Measurements from ENCODE around the gene TMEM266.

The TMEM266 gene

DNA sequence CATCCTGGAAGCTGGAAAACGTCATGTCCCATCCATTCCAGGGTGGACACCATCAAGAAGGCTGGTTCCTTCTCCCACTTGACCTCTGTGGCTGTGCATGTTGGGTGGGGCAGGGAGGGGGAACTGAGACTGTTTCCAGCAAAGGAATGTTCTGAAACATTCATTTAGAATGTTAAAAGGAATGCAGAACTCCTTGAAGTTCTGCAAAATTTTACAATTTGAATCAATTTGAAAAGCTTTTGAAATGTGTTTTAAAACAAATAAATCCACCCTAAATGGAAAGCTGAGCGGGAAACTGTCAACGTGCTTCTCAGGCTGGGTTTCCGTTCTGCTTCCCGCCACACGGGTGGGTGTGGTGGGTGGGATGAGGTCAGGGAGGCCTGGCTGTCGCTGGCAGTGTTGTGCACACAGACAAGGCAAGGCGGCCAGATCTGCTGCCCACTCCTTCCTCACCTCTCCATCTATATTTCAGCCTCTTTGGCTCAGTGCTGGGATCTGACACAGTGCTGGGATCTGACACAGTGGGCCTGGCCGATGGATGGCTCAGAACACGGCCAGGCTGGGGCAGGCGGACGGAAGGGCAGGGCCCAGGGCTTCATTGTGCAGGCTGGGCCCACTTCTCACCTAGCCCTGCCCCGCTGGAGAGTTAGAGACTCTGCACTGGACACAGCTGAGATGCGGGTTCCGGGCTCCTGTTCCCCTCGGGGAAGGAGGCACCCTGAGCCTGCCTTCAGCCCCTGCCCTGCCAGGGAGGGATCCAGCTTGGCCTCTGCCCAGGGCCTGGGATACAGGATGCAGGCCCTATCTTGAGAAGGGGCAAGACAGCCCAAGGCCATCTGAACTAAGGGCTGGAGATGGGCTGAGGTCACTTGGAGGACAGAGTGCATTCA is 110.4 kb downstream of the TMEM266 start:
- no peaks in the 10 kb centered on the region for H3K36me3 Mint-ChIP-seq (ENCODE audit: low read depth)
- no peak overlapping the region for H3K4me3 Mint-ChIP-seq
- DNase-seq, result no peak
- H3K27me3 Mint-ChIP-seq, result peaks cover 6% of the 10 kb centered on the region
- no peaks in the 10 kb centered on the region for H3K4me1 Mint-ChIP-seq (ENCODE audit: low read depth)
- H3K27ac Mint-ChIP-seq, result no peak overlapping the region
- H3K9me3 Mint-ChIP-seq, result no peaks in the 10 kb centered on the region

DNA sequence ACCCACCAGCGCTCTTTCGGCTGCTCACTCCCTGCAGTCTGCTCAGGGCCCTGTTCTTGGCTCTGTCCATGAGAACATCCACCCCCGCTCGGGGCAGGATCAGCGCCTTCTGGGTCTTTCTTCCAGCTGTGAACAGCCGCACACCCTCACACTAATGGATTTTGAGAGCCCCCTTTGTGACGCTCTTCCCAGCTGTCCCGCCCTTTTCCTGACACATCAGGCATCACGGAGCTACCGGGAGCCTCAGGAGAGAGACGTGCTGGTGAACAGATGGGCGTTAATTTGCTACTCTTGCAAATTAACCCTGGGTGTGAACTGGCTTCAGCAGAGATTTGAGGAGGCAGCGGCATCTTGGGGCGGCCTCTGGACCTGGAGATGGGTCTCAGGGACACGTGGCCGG is 113.0 kb downstream of the TMEM266 start:
- no peaks in the 10 kb centered on the region for H3K9me3 Mint-ChIP-seq
- H3K4me1 Mint-ChIP-seq (ENCODE audit: low read depth), result no peaks in the 10 kb centered on the region
- H3K36me3 Mint-ChIP-seq (ENCODE audit: low read depth), result no peaks in the 10 kb centered on the region
- no peak overlapping the region for H3K4me3 Mint-ChIP-seq
- H3K27ac Mint-ChIP-seq, result no peak overlapping the region
- H3K27me3 Mint-ChIP-seq, result peaks cover 17% of the 10 kb centered on the region
- DNase-seq, result no peak

DNA sequence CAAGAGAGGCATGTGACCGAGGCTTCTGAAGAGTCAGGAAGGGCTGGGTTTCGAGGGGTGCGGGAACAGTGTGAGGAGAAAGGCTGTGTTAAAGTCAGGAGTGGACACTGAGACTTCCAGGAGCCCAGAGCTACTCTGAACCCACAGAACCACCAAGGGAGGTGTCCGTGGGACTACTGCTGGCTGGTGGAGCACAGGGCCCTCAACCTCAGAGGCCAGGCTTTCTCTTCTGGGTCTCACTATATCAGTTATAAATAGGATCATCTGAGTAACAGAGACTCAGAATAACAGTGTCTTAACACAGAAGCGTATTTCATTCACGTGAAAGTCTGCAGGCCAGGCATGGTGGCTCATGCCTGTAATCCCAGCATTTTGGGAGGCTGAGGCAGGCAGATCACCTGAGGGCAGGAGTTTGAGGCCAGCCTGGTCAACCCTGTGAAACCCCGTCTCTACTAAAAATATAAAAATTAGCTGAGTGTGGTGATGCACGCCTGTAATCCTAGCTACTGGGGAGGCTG is 113.6 kb downstream of the TMEM266 start:
- Mint-ChIP-seq H3K27ac (no peak overlapping the region), H3K9me3 (no peaks in the 10 kb centered on the region), H3K4me3 (no peak overlapping the region), H3K27me3 (peaks cover 23% of the 10 kb centered on the region), H3K36me3 (ENCODE audit: low read depth) (no peaks in the 10 kb centered on the region), H3K4me1 (ENCODE audit: low read depth) (no peaks in the 10 kb centered on the region)
- no peak for DNase-seq

DNA sequence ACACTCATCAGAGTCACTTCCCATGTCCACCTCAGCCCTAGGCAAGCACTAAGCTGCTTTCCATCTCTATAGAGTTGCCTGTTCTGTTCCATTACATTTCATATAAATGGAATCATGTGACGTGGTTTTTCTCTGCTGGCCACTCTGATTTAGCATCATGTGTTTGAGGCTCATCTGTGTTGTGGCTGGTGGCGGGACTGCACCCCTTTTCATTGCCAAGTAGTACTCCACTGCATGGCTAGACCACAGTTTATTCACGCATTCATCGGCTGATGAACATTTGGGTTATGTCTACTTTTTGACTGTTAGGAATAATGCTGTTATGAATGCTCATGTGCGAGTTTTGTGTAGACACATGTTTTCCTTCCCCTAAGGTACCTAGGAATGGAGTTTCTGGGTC is 114.9 kb downstream of the TMEM266 start:
- Mint-ChIP-seq H3K4me3 (no peak overlapping the region), H3K36me3 (ENCODE audit: low read depth) (no peaks in the 10 kb centered on the region), H3K9me3 (no peaks in the 10 kb centered on the region), H3K27ac (no peak overlapping the region), H3K27me3 (peaks cover 35% of the 10 kb centered on the region), H3K4me1 (ENCODE audit: low read depth) (no peaks in the 10 kb centered on the region)
- DNase-seq, result no peak

DNA sequence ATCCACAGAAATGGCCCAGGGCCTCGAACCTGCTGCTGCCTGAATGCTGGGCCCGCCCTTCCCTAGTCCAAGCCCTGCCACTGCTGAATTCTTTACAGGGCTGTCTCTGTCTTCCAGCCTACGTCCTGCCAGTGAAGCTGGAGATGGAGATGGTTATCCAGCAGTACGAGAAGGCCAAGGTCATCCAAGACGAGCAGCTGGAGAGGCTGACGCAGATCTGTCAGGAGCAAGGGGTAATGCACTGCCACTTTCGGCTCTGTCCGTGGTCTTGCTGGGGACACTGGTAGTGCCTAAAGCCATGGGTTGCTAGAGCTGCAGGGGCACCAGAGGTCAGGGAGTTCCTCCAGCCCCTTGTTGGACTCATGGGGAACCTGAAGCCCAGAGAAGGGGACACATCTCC is 115.7 kb downstream of the TMEM266 start:
- no peaks in the 10 kb centered on the region for H3K4me1 Mint-ChIP-seq (ENCODE audit: low read depth)
- no peak for DNase-seq
- no peaks in the 10 kb centered on the region for H3K9me3 Mint-ChIP-seq
- H3K36me3 Mint-ChIP-seq (ENCODE audit: low read depth), result no peaks in the 10 kb centered on the region
- H3K27me3 Mint-ChIP-seq, result peaks cover 40% of the 10 kb centered on the region
- H3K4me3 Mint-ChIP-seq, result no peak overlapping the region
- no peak overlapping the region for H3K27ac Mint-ChIP-seq

DNA sequence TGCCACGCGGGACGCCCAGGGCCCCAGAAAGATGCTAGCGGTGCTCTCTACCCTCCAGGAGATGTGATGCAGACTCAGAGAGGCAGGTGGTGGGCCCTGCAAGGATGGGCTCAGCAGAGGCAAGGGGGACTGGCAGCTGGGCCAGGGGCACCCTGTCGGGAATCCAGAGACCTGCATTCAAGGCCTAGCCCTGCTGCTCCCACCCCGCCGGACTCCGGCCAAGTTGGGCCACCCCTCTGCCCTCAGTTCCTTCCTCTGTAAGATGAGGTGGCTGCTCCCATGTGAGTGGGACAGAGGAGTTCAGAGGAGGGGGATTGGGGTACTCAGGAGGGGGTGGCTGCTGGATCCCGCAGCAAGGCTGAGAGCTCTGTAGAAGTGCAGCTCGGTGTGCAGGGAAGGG is 116.3 kb downstream of the TMEM266 start:
- no peaks in the 10 kb centered on the region for H3K36me3 Mint-ChIP-seq (ENCODE audit: low read depth)
- H3K9me3 Mint-ChIP-seq, result no peaks in the 10 kb centered on the region
- no peak overlapping the region for H3K27ac Mint-ChIP-seq
- H3K4me1 Mint-ChIP-seq (ENCODE audit: low read depth), result peaks cover 2% of the 10 kb centered on the region
- no peak for DNase-seq
- H3K4me3 Mint-ChIP-seq, result no peak overlapping the region
- peaks cover 40% of the 10 kb centered on the region for H3K27me3 Mint-ChIP-seq

DNA sequence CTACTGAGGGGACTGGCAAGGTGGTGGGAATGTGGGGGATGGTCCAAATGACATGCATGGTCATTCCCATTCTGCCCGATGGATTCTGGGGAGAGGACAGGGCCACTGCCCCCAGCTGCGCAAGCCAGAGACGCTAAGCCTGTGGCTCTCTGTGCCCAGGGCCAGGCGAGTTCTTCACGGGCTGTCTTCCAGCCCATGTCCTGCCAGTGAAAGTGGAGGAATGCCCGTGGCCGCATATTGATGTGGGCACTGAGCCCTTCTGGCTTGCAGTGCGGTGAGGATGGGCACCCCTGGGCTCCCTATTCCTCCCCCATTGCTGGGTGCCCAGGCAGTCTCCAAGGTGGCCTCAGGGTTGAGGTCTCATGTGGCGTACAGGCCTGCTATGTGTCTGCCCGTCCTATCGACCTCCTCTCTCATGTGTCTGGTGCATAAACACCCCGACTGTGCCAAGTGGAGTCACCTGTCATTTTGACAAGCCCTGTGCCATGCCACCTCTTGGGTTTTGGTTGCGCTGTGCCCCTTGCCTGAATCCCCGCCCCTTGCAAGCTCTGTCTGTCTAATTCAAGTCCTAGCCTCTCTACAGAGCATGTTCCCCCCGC is 116.8 kb downstream of the TMEM266 start:
- peaks cover 45% of the 10 kb centered on the region for H3K27me3 Mint-ChIP-seq
- peaks cover 7% of the 10 kb centered on the region for H3K4me1 Mint-ChIP-seq (ENCODE audit: low read depth)
- no peak overlapping the region for H3K27ac Mint-ChIP-seq
- no peaks in the 10 kb centered on the region for H3K36me3 Mint-ChIP-seq (ENCODE audit: low read depth)
- no peaks in the 10 kb centered on the region for H3K9me3 Mint-ChIP-seq
- DNase-seq, result no peak
- H3K4me3 Mint-ChIP-seq, result no peak overlapping the region

DNA sequence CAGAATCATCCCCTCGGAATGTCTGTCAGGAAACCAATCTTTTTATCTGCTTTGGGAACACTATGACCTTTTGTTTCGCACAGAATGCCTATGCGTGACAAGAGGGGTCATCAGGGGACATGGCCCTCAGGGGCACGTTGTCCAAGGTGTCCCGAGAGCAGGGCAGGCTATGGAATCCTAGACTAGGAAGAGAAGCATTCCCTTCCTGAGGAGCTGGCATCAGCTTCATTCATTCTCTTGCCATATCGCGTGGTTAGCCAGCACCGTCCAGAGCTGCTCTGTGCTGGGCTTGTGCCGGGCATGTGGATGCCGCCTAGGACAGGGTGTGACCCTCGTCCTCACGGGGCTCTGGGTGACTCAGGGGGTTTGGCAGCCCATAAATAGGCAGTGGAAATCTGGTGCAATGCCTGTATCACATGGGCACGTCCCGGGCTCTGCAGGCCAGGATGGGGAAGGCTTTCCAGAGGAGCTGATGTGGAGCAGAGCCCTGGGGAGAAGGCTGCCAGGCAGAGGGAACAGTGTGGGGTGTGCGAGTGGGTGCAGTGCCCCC is 117.8 kb downstream of the TMEM266 start:
- Mint-ChIP-seq H3K9me3 (no peaks in the 10 kb centered on the region), H3K4me3 (no peak overlapping the region), H3K4me1 (ENCODE audit: low read depth) (peaks cover 16% of the 10 kb centered on the region), H3K36me3 (ENCODE audit: low read depth) (no peaks in the 10 kb centered on the region), H3K27ac (no peak overlapping the region), H3K27me3 (peaks cover 45% of the 10 kb centered on the region)
- DNase-seq, result no peak

DNA sequence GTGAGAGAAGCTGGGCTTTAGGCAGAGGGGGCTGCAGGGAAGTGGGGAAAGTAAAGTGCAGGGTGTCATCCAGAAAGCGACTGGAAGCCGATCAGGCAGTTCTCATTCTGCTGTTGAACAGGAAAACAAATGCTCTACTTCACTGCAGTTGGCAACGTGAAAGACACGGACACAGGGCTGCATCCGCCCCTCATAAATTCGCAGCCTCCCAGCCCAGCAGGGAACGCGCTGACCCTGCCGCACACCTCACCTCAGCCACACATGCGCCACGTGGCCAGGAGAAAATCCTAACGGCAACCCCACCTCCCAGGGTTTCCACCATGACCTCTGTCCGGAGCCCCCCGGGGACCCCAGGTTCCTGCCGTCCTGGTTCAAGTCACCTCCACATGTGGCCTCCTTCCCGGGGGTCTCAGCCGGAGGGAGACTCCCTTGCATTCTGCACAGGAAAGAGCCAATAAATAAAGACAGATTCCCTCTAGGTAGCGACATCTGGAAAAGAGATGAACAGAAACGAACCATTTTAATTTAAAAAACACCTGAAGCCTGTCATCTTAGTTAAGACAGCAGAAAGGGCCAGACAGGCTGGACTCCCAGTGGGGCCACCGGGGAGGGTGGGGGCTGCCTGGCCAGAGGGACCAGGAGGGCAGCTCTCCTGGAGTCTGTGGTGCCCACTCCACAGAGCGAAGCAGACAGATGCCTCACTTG is 118.7 kb downstream of the TMEM266 start:
- H3K27ac Mint-ChIP-seq, result no peak overlapping the region
- H3K9me3 Mint-ChIP-seq, result no peaks in the 10 kb centered on the region
- no peak for DNase-seq
- H3K4me3 Mint-ChIP-seq, result no peak overlapping the region
- H3K4me1 Mint-ChIP-seq (ENCODE audit: low read depth), result peaks cover 18% of the 10 kb centered on the region
- no peaks in the 10 kb centered on the region for H3K36me3 Mint-ChIP-seq (ENCODE audit: low read depth)
- H3K27me3 Mint-ChIP-seq, result peaks cover 39% of the 10 kb centered on the region

DNA sequence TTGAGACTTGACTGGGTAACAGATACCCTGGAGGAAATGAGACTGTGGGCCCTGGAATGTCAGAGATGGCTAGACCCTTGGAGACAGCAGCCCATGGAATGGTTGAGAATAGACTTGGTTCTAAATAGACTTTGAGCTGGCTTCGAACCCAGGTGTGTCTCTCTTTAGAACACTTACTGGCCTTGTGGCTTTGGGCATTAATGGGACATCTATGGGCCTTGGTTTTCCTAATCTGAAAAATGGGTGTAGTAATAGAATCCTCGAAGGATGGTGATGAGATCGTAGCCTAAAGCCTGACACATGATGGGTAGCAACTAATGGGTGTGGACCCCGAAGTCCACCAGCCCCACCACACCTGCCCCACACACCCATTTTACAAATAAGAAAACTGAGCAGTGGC is 119.2 kb downstream of the TMEM266 start:
- Mint-ChIP-seq H3K27me3 (peaks cover 39% of the 10 kb centered on the region), H3K36me3 (ENCODE audit: low read depth) (no peaks in the 10 kb centered on the region), H3K4me3 (no peak overlapping the region), H3K4me1 (ENCODE audit: low read depth) (peaks cover 18% of the 10 kb centered on the region), H3K27ac (no peak overlapping the region), H3K9me3 (no peaks in the 10 kb centered on the region)
- DNase-seq, result no peak

DNA sequence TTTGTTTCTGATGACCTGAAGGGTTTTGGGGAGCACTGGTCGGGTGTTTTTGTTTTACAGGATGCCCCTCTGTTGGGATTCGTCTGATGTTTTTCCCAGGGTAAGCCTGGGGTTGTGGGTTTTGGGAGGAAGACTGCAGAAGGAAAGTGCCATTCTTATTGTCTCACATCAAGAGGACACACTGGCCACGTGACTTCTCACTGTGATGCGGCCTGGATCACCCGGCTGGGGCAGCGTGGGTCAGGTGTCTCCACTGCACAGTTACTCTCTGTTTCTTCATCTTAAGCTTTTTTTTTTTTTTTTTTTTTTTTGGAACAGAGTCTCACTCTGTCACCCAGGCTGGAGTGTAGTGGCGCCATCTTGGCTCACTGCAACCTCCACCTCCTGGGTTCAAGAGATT is 120.5 kb downstream of the TMEM266 start:
- Mint-ChIP-seq H3K9me3 (no peaks in the 10 kb centered on the region), H3K36me3 (ENCODE audit: low read depth) (no peaks in the 10 kb centered on the region), H3K4me1 (ENCODE audit: low read depth) (peaks cover 18% of the 10 kb centered on the region), H3K4me3 (peak overlapping the region; percentile 52), H3K27me3 (peaks cover 47% of the 10 kb centered on the region), H3K27ac (no peak overlapping the region)
- no peak for DNase-seq

DNA sequence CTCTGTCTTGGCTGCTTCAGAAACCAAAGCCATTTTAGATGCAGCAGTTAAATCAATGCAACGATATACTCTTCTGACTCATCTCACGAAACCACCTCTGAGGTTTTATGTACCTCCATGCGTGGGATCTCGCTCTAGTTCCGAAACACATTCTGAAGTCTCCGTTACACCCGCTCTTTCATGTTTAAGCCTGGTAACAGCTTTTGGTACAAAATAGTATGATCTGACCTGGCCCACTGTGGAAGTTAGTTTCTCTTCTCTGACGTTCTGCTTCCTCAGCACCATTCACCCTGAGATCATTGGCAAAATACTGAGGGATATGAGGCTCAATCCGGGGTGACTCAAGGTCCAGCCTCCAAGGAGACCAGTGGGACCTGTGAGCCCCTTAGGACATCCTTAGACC is 121.9 kb downstream of the TMEM266 start:
- peak; percentile 38 for DNase-seq
- Mint-ChIP-seq H3K27me3 (peaks cover 55% of the 10 kb centered on the region), H3K4me3 (peak overlapping the region; percentile 55), H3K9me3 (no peaks in the 10 kb centered on the region), H3K36me3 (ENCODE audit: low read depth) (no peaks in the 10 kb centered on the region), H3K4me1 (ENCODE audit: low read depth) (peaks cover 18% of the 10 kb centered on the region), H3K27ac (peak overlapping the region; percentile 85)

DNA sequence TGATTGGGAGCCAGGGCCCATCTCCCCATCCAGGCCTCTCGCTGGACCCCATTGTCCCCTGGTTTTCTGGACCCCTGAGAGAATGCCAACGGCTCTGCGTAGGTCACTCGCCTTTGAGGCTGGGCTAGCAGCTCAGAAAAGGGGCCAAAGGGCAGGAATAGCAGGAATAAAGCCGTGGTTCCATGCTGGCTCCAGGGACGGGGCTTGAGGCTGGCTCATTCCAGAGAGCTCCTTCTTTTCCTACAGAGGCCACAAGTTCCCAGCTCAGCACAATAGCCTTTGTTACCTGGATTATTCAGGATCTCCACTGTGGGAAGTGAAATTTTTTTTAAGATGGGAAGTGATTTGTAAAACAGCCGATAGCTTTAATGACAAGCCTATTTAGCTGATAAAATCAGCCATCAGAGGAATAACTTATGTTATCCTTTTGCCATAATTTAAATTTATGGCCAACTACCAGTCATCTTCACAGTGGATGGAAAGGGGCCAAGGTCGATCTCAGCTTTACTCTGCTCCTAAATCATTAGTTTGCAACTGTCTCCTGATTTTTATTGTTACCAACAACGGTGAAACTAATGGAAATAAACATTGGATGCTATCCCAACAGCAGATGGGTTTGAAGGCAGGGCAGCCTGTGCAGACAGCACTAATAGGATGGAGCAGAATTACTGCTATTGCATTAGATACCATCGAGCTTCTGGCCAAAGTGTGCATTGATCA is 124.3 kb downstream of the TMEM266 start:
- no peak overlapping the region for H3K27ac Mint-ChIP-seq
- no peaks in the 10 kb centered on the region for H3K9me3 Mint-ChIP-seq
- H3K4me3 Mint-ChIP-seq, result no peak overlapping the region
- no peak for DNase-seq
- H3K4me1 Mint-ChIP-seq (ENCODE audit: low read depth), result peaks cover 18% of the 10 kb centered on the region
- H3K36me3 Mint-ChIP-seq (ENCODE audit: low read depth), result no peaks in the 10 kb centered on the region
- H3K27me3 Mint-ChIP-seq, result peaks cover 51% of the 10 kb centered on the region

DNA sequence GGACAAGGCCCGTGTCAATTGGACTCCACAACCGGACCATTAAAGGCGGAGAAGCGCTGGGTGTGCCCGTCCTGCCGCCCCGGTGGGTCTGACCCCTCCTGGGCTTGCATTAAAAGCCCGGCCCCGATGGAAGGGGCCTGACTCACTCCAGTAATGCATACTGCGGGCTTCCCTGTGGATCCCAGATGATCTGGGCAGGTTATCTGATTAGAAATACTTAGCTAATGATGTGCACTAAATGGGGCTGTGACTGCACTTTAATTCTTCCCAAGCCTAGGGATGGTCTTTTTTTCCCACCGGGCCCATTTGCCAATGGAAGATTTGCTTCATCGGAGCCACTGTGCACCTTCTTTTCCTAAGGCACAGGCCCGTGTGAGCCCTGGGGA is 124.9 kb downstream of the TMEM266 start:
- Mint-ChIP-seq H3K4me1 (ENCODE audit: low read depth) (peaks cover 18% of the 10 kb centered on the region), H3K36me3 (ENCODE audit: low read depth) (no peaks in the 10 kb centered on the region), H3K4me3 (no peak overlapping the region), H3K9me3 (no peaks in the 10 kb centered on the region), H3K27me3 (peaks cover 51% of the 10 kb centered on the region), H3K27ac (no peak overlapping the region)
- no peak for DNase-seq

Data from activated T-cell treated with anti-CD3 and anti-CD28 coated beads, Interleukin-2, amount 50 U/mL, for 24 hours (primary cell).